WTC11 (cell line): ENCODE results near the gene GPR137B. TPM values are rescaled to one million over a fixed set of nuclear protein-coding genes. Genes with fewer than 3 reads are reported as not detected.

Source experiments
- ATAC-seq: fragments of 200-7000 bp; cut with Tn5 transposase; 2 replicates; pipeline ENCODE4 v1.10.0; 2021; ENCODE audit warnings: mild to moderate bottlenecking, moderate library complexity
- CTCF ChIA-PET: fragments of 300-600 bp; sonication (Branson Sonifier 250); formaldehyde crosslinking; loops from one replicate; lab custom pipeline; 2021; ENCODE audit warnings: antibody characterized with exemption; lab: Charles Lee
- POLR2A ChIA-PET: fragments of 350-600 bp; sonication (Branson Sonifier 250); formaldehyde crosslinking; loops from one replicate; lab custom pipeline; 2021; ENCODE audit warnings: antibody characterized with exemption; lab: Charles Lee
- DNase-seq: peaks from one replicate; pipeline ENCODE4 v3.0.0; 2021; ENCODE audit warnings: low spot score
- H3K27ac Mint-ChIP-seq: 2 replicates; pipeline ENCODE4 v1.8.0; 2021; ENCODE audit warnings: mixed read lengths
- H3K27me3 Mint-ChIP-seq: 2 replicates; pipeline ENCODE4 v1.8.0; 2021; ENCODE audit warnings: low read depth, mild to moderate bottlenecking, moderate library complexity, mixed read lengths
- H3K36me3 Mint-ChIP-seq: 2 replicates; pipeline ENCODE4 v1.8.0; 2021; ENCODE audit warnings: mixed read lengths
- H3K4me1 Mint-ChIP-seq: 2 replicates; pipeline ENCODE4 v1.8.0; 2022; ENCODE audit warnings: mixed read lengths
- H3K4me3 Mint-ChIP-seq: 2 replicates; pipeline ENCODE4 v1.8.0; 2021; ENCODE audit warnings: mild to moderate bottlenecking, moderate library complexity, mixed read lengths
- H3K9me3 Mint-ChIP-seq: 2 replicates; pipeline ENCODE4 v1.8.0; 2021; ENCODE audit warnings: mixed read lengths
- CREB1 ChIP-seq: sonication (generic); formaldehyde crosslinking; IDR thresholded peaks from 2 replicates; pipeline ENCODE4 v1.8.0; 2023; ENCODE audit warnings: mild to moderate bottlenecking, missing genetic modification reagents
- CREM ChIP-seq: sonication (generic); formaldehyde crosslinking; IDR thresholded peaks from 2 replicates; pipeline ENCODE4 v1.8.1; 2022; ENCODE audit warnings: mild to moderate bottlenecking, missing genetic modification reagents, moderate library complexity
- ERG ChIP-seq: fragments of 250-450 bp; sonication (Bioruptor Pico); IDR thresholded peaks from 2 replicates; pipeline ENCODE4 v1.8.0; 2021; ENCODE audit warnings: mild to moderate bottlenecking
- ETV6 ChIP-seq: sonication (generic); formaldehyde crosslinking; IDR thresholded peaks from 2 replicates; pipeline ENCODE4 v1.8.1; 2022; ENCODE audit warnings: mild to moderate bottlenecking, missing genetic modification reagents
- GABPB1 ChIP-seq: sonication (generic); formaldehyde crosslinking; IDR thresholded peaks from 2 replicates; pipeline ENCODE4 v1.8.1; 2023; ENCODE audit warnings: mild to moderate bottlenecking, missing genetic modification reagents
- IRF2 ChIP-seq: sonication (generic); formaldehyde crosslinking; IDR thresholded peaks from 2 replicates; pipeline ENCODE4 v1.8.0; 2022; ENCODE audit warnings: low read depth, missing genetic modification reagents, borderline replicate concordance
- JAZF1 ChIP-seq: fragments of 250-450 bp; sonication (Bioruptor Pico); IDR thresholded peaks from 2 replicates; pipeline ENCODE4 v1.9.0; 2021; ENCODE audit warnings: moderate library complexity, mild to moderate bottlenecking, inconsistent platforms
- KAT7 ChIP-seq: sonication (generic); formaldehyde crosslinking; IDR thresholded peaks from 2 replicates; pipeline ENCODE4 v1.8.1; 2023; ENCODE audit warnings: missing genetic modification reagents, mild to moderate bottlenecking, borderline replicate concordance
- MAX ChIP-seq: sonication (generic); formaldehyde crosslinking; IDR thresholded peaks from 2 replicates; pipeline ENCODE4 v1.8.0; 2022; ENCODE audit warnings: mild to moderate bottlenecking, missing genetic modification reagents
- MLX ChIP-seq: sonication (generic); formaldehyde crosslinking; IDR thresholded peaks from 2 replicates; pipeline ENCODE4 v1.8.1; 2023; ENCODE audit warnings: mild to moderate bottlenecking, missing genetic modification reagents, moderate library complexity
- NFYB ChIP-seq: sonication (generic); formaldehyde crosslinking; conservative IDR thresholded peaks from 2 replicates; pipeline ENCODE4 v1.8.0; 2022; ENCODE audit warnings: low read depth, missing genetic modification reagents
- NR2C2 ChIP-seq: sonication (generic); formaldehyde crosslinking; IDR thresholded peaks from 2 replicates; pipeline ENCODE4 v1.8.0; 2022; ENCODE audit warnings: mild to moderate bottlenecking, missing genetic modification reagents
- PRDM15 ChIP-seq: sonication (generic); formaldehyde crosslinking; IDR thresholded peaks from 2 replicates; pipeline ENCODE4 v1.8.0; 2022; ENCODE audit warnings: missing genetic modification reagents
- SMAD3 ChIP-seq: sonication (generic); formaldehyde crosslinking; IDR thresholded peaks from 2 replicates; pipeline ENCODE4 v1.8.0; 2022; ENCODE audit warnings: missing genetic modification reagents, mild to moderate bottlenecking, borderline replicate concordance
- SMAD4 ChIP-seq: sonication (generic); formaldehyde crosslinking; IDR thresholded peaks from 2 replicates; pipeline ENCODE4 v1.8.0; 2022; ENCODE audit warnings: mild to moderate bottlenecking, missing genetic modification reagents
- SP1 ChIP-seq: sonication (generic); formaldehyde crosslinking; conservative IDR thresholded peaks from 2 replicates; pipeline ENCODE4 v1.8.1; 2022; ENCODE audit warnings: missing genetic modification reagents
- USF1 ChIP-seq: sonication (generic); formaldehyde crosslinking; IDR thresholded peaks from 2 replicates; pipeline ENCODE4 v1.8.0; 2022; ENCODE audit warnings: mild to moderate bottlenecking, missing genetic modification reagents
- ZBTB21 ChIP-seq: sonication (generic); formaldehyde crosslinking; IDR thresholded peaks from 2 replicates; pipeline ENCODE4 v1.8.1; 2023; ENCODE audit warnings: mild to moderate bottlenecking, missing genetic modification reagents, borderline replicate concordance
- ZBTB43 ChIP-seq: sonication (generic); formaldehyde crosslinking; IDR thresholded peaks from 2 replicates; pipeline ENCODE4 v1.8.1; 2023; ENCODE audit warnings: mild to moderate bottlenecking, missing genetic modification reagents
- ZNF121 ChIP-seq: sonication (generic); formaldehyde crosslinking; IDR thresholded peaks from 2 replicates; pipeline ENCODE4 v1.8.0; 2023; ENCODE audit warnings: missing genetic modification reagents
- ZNF219 ChIP-seq: sonication (generic); formaldehyde crosslinking; IDR thresholded peaks from 2 replicates; pipeline ENCODE4 v1.8.0; 2023; ENCODE audit warnings: missing genetic modification reagents, mild to moderate bottlenecking, borderline replicate concordance
- total RNA-seq: library from RNA; stranded (reverse); gene quantifications from 3 replicates; pipeline ENCODE4 v1.2.3, GENCODE V29; 2021

The GPR137B gene
- total RNA-seq, 1 experiment from 2014 or later: 6.3 TPM

GRCh38 chr1:236209713-236210112, 67.4 kb downstream of the GPR137B start (continued):
- TF ChIP-seq MLX (CRISPR knock-in tag) (no peak), ZNF219 (CRISPR knock-in tag) (no peak), GABPB1 (no peak), MAX (CRISPR knock-in tag) (no peak), CREB1 (no peak)

- CTCF ChIA-PET: no interaction called here
- DNase-seq: no peak
- ATAC-seq: no peak
- H3K4me3 Mint-ChIP-seq: no peak overlapping the region
- H3K27ac Mint-ChIP-seq: no peak overlapping the region
- POLR2A ChIA-PET: no interaction called here
- peaks cover 3% of the 10 kb centered on the region; the same call in 1 of the 2 replicates for H3K36me3 Mint-ChIP-seq
- H3K4me1 Mint-ChIP-seq: peaks cover 4% of the 10 kb centered on the region
- no peaks in the 10 kb centered on the region for H3K9me3 Mint-ChIP-seq
- TF ChIP-seq ETV6 (CRISPR knock-in tag): no peak
- no peaks in the 10 kb centered on the region for H3K27me3 Mint-ChIP-seq
Observed at GRCh38 chr1:236211815-236212214, 69.5 kb downstream of the GPR137B start.

DNA sequence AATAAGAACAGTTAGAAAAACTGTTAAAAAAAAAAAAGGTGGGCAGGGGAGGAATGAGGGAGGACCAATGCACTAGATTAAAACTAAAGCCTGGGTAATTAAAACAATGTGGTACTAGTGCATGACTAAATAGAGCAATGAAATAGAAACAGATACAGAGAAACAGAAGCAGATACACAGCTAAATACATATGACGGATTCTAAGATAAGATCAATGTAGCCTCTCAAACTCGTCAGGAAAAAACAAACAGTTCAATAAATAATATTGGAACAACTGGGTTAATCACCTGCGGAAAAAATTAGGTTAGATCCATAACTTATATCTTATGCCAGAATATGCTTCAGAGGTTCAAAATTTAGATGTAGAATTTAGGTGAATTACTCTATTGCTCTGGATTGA, 71.2 kb downstream of the GPR137B start:
- Mint-ChIP-seq H3K9me3 (no peaks in the 10 kb centered on the region), H3K36me3 (peaks cover 3% of the 10 kb centered on the region; the same call in 1 of the 2 replicates), H3K4me1 (no peaks in the 10 kb centered on the region), H3K4me3 (no peak overlapping the region), H3K27ac (no peak overlapping the region), H3K27me3 (no peaks in the 10 kb centered on the region)
- ATAC-seq (no peak), DNase-seq (no peak)
- POLR2A ChIA-PET: no interaction called here
- CTCF ChIA-PET: no interaction called here
- TF ChIP-seq SMAD4 (CRISPR knock-in tag) (no peak), IRF2 (no peak), ZBTB43 (CRISPR knock-in tag) (no peak), NFYB (CRISPR knock-in tag) (no peak), ERG (CRISPR knock-in tag) (no peak), SMAD3 (no peak), NR2C2 (no peak), USF1 (CRISPR knock-in tag) (no peak), ZBTB21 (CRISPR knock-in tag) (no peak), PRDM15 (CRISPR knock-in tag) (no peak), ETV6 (CRISPR knock-in tag) (no peak), SP1 (no peak), ZNF121 (CRISPR knock-in tag) (no peak), JAZF1 (CRISPR knock-in tag) (no peak), KAT7 (CRISPR knock-in tag) (no peak), CREM (no peak)
